HCT116 (cell line): ENCODE results near the gene CACNA1G. TPM values are rescaled to one million over a fixed set of nuclear protein-coding genes. Genes with fewer than 3 reads are reported as not detected.

Source experiments
- ATAC-seq: fragments of 200-7000 bp; cut with Tn5 transposase; 2 replicates; pipeline ENCODE4 v1.9.1; 2020; ENCODE audit warnings: mild to moderate bottlenecking, moderate library complexity
- BruUV-seq: library from RNA; stranded (reverse); fragments of 400-500 nt; replicated peaks from 2 replicates; lab custom pipeline; 2021; lab: Mats Ljungman, UMichigan
- CTCF ChIA-PET: fragments of 300-600 bp; sonication (Branson Sonifier 250); formaldehyde crosslinking; loops from one replicate; lab custom pipeline; 2021; ENCODE audit warnings: antibody characterized with exemption; lab: Charles Lee
- POLR2A ChIA-PET: fragments of 300-600, 350-600 bp; sonication (Branson Sonifier 250); formaldehyde crosslinking; loops from one replicate; lab custom pipeline; 2021; ENCODE audit warnings: antibody characterized with exemption; lab: Charles Lee
- RAD21 ChIA-PET, 2 experiments: fragments of 300-600 bp; sonication (Branson Sonifier 250); formaldehyde crosslinking; loops; one replicate each; lab custom pipeline; 2023; ENCODE audit warnings: low total read pairs in 2 of 2; ENCODE audit not compliant: uncharacterized antibody in 2 of 2, unreplicated experiment in 2 of 2, low non-redundant PET in 1 of 2; lab: Charles Lee
- DNase-seq: peaks from one replicate; pipeline ENCODE4 v3.0.0-alpha.2; 2010; ENCODE audit warnings: low read depth, low spot score
- H2AFZ ChIP-seq: fragments of 200-600 bp; shearing (Covaris generic), sonication (generic); 2 replicates; pipeline ENCODE4 v1.6.1; 2017; ENCODE audit warnings: low read depth, mixed run types, mixed read lengths, antibody characterized with exemption, low read length; ENCODE audit not compliant: poor library complexity, severe bottlenecking
- H3K27ac ChIP-seq: 2 replicates; pipeline ENCODE4 v1.5.1; 2012; ENCODE audit warnings: low read depth, low read length
- H3K27me3 ChIP-seq: fragments of 200-600 bp; sonication (generic); 2 replicates; pipeline ENCODE4 v1.6.1; 2016; ENCODE audit warnings: mixed run types, low read length, mixed read lengths; ENCODE audit not compliant: insufficient read depth
- H3K36me3 ChIP-seq, 2 experiments: fragments of 200-500 bp in 1 of 2; fragments of 200-600 bp in 1 of 2; sonication (Bioruptor generic) in 1 of 2; sonication (generic) in 1 of 2; 2 replicates each; pipeline versions ENCODE4 v1.5.1 to v1.6.1; 2014 to 2016; ENCODE audit warnings: low read length in 2 of 2, inconsistent platforms in 1 of 2, mixed read lengths in 1 of 2, mixed run types in 1 of 2; ENCODE audit not compliant: insufficient read depth in 2 of 2, control insufficient read depth in 1 of 2
- H3K4me1 ChIP-seq, 2 experiments: fragments of 200-600 bp in 1 of 2; sonication (generic) in 1 of 2; 2 replicates each; pipeline versions ENCODE4 v1.5.1 to v1.6.1; 2012 to 2017; ENCODE audit warnings: low read length in 2 of 2, inconsistent platforms in 1 of 2, mild to moderate bottlenecking in 1 of 2, mixed read lengths in 1 of 2, mixed run types in 1 of 2, moderate library complexity in 1 of 2; ENCODE audit not compliant: insufficient read depth in 2 of 2, control insufficient read depth in 1 of 2
- H3K4me2 ChIP-seq: fragments of 200-600 bp; sonication (generic); 2 replicates; pipeline ENCODE4 v1.6.1; 2017; ENCODE audit warnings: mixed run types, low read length, mixed read lengths
- H3K4me3 ChIP-seq, 2 experiments: fragments of 200-600 bp in 1 of 2; sonication (generic) in 1 of 2; replicated peaks in 1 of 2; 2 replicates each; pipeline ENCODE4 v1.5.1; 2011 to 2016; ENCODE audit warnings: low read length in 2 of 2, control low read depth in 1 of 2, low read depth in 1 of 2, mild to moderate bottlenecking in 1 of 2, mixed read lengths in 1 of 2, mixed run types in 1 of 2
- H3K79me2 ChIP-seq: fragments of 200-600 bp; sonication (generic); 2 replicates; pipeline ENCODE4 v1.6.1; 2017; ENCODE audit warnings: mild to moderate bottlenecking, mixed run types, low read length, moderate library complexity, mixed read lengths; ENCODE audit not compliant: insufficient read depth
- H3K9ac ChIP-seq: fragments of 200-600 bp; sonication (generic); 2 replicates; pipeline ENCODE4 v1.6.1; 2016; ENCODE audit warnings: low read length, mixed read lengths
- H3K9me2 ChIP-seq: fragments of 200-600 bp; sonication (generic), shearing (Covaris generic); 2 replicates; pipeline ENCODE4 v1.6.1; 2017; ENCODE audit warnings: mixed run types, mild to moderate bottlenecking, moderate library complexity; ENCODE audit not compliant: insufficient read depth
- H3K9me3 ChIP-seq, 2 experiments: fragments of 200-500 bp in 1 of 2; fragments of 200-600 bp in 1 of 2; sonication (Bioruptor generic) in 1 of 2; sonication (generic) in 1 of 2; 2 replicates each; pipeline ENCODE4 v1.6.1; 2014 to 2017; ENCODE audit warnings: low read length in 2 of 2, mixed read lengths in 2 of 2, inconsistent platforms in 1 of 2, low read depth in 1 of 2, mild to moderate bottlenecking in 1 of 2, mixed run types in 1 of 2, moderate library complexity in 1 of 2; ENCODE audit not compliant: control insufficient read depth in 1 of 2, insufficient read depth in 1 of 2
- H4K20me1 ChIP-seq: fragments of 200-600 bp; sonication (generic), shearing (Covaris generic); 2 replicates; pipeline ENCODE4 v1.6.1; 2017; ENCODE audit warnings: mixed run types, mild to moderate bottlenecking, moderate library complexity; ENCODE audit not compliant: insufficient read depth
- CBX3 ChIP-seq: IDR thresholded peaks from 2 replicates; pipeline ENCODE4 v1.6.1; 2012; ENCODE audit warnings: low read depth
- CEBPB ChIP-seq: IDR thresholded peaks from 2 replicates; pipeline ENCODE4 v1.6.1; 2012; ENCODE audit warnings: low read depth
- CTCF ChIP-seq, 3 experiments: fragments of 200-600 bp in 1 of 3; sonication (generic) in 1 of 3; IDR thresholded peaks in 2 of 3; conservative IDR thresholded peaks in 1 of 3; 2 replicates each; pipeline ENCODE4 v1.5.1; 2012 to 2017; ENCODE audit warnings: low read depth in 2 of 3, low read length in 2 of 3, antibody characterized with exemption in 1 of 3, borderline replicate concordance in 1 of 3, control low read depth in 1 of 3, mild to moderate bottlenecking in 1 of 3, mixed read lengths in 1 of 3, mixed run types in 1 of 3, moderate library complexity in 1 of 3; ENCODE audit not compliant: insufficient read depth in 1 of 3
- EGR1 ChIP-seq: IDR thresholded peaks from 2 replicates; pipeline ENCODE4 v1.6.1; 2012; ENCODE audit warnings: low read depth
- EZH2 ChIP-seq: fragments of 200-600 bp; sonication (generic); IDR thresholded peaks from 2 replicates; pipeline ENCODE4 v1.6.1; 2017; ENCODE audit warnings: antibody characterized with exemption, mixed run types
- FOSL1 ChIP-seq: IDR thresholded peaks from 2 replicates; pipeline ENCODE4 v1.6.1; 2012; ENCODE audit warnings: low read depth
- MAX ChIP-seq: IDR thresholded peaks from 2 replicates; pipeline ENCODE4 v1.6.1; 2012
- SIN3A ChIP-seq: IDR thresholded peaks from 2 replicates; pipeline ENCODE4 v1.6.1; 2012; ENCODE audit warnings: low read depth
- SP1 ChIP-seq: IDR thresholded peaks from 2 replicates; pipeline ENCODE4 v1.6.1; 2012; ENCODE audit warnings: low read depth
- YY1 ChIP-seq: IDR thresholded peaks from 2 replicates; pipeline ENCODE4 v1.6.1; 2011; ENCODE audit warnings: low read length, low read depth, moderate library complexity, mild to moderate bottlenecking; ENCODE audit not compliant: insufficient replicate concordance; ENCODE audit errors: extremely low read depth
- ZNF274 ChIP-seq: fragments of 200-500 bp; sonication (Bioruptor generic); IDR thresholded peaks from 2 replicates; pipeline ENCODE4 v1.6.1; 2014; ENCODE audit warnings: mild to moderate bottlenecking, low read depth, low read length, inconsistent platforms
- intact Hi-C: fragments of 100-400 bp; cut with micrococcal nuclease; formaldehyde crosslinking; loops from 2 replicates; pipeline ENCODE4 v1.10.0; 2022
- total RNA-seq: library from RNA; stranded (reverse); gene quantifications from one replicate; pipeline ENCODE4 v1.2.1, GENCODE V29; 2021; ENCODE audit not compliant: unreplicated experiment
- TF ChIP-seq, protein P1 (sequence below): IDR thresholded peaks from 2 replicates; pipeline ENCODE4 v1.6.1; 2011; ENCODE audit warnings: mild to moderate bottlenecking, low read length, moderate library complexity; ENCODE audit not compliant: insufficient replicate concordance; ENCODE audit errors: extremely low read depth

Gene CACNA1G
- total RNA-seq, 1 experiment from 2014 or later, result 3.4 TPM

DNA sequence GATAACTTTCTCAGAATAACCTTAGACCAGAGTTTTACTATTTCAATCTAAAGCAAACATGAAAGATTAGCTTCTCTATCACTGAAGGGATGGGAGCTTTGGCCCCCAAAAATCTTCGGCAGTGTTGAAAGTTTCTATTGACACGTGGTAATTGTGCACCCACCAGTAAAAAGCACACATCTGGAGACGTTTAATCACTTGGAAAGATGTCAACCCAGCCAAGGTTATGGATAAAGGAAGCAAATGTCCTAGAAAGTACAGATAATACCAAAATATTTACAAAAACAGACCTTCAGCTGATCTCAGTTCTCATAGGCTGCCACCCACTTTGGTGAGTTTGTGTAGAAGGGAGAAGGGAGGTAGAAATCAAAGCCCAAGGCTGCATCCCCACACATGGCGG, 47.0 kb upstream of the CACNA1G start:
- no peak for TF ChIP-seq MAX
- no peak for TF ChIP-seq ZNF274
- no peak for TF ChIP-seq YY1
- TF ChIP-seq, all 23 proteins: peak for 0
- no peak overlapping the region for H3K4me2 ChIP-seq
- H3K9me3 ChIP-seq, result no peaks in the 10 kb centered on the region
- no peak overlapping the region for H2AFZ ChIP-seq
- H3K27ac ChIP-seq, result no peak overlapping the region
- no peaks in the 10 kb centered on the region for H3K9me2 ChIP-seq
- intact Hi-C loops, result no loop called here
- ChIA-PET POLR2A (no interaction called here), RAD21 (interaction anchor here in 1 of 2 experiments (0.6 kb wide), 1 partner anchor 31 kb away, joined by 3 read pairs; no protein-coding TSS in a partner anchor), CTCF (interaction anchor here (0.9 kb wide), 1 partner anchor 11 kb away, joined by 3 read pairs; no protein-coding TSS in a partner anchor)
- H3K36me3 ChIP-seq, result no peaks in the 10 kb centered on the region
- H3K27me3 ChIP-seq, result no peaks in the 10 kb centered on the region
- no peak for ATAC-seq
- H3K4me1 ChIP-seq, result peaks cover 0 to 17% of the 10 kb centered on the region in 2 experiments; a peak in 2 of 4 replicates
- DNase-seq, result no peak
- H4K20me1 ChIP-seq, result no peaks in the 10 kb centered on the region
- H3K4me3 ChIP-seq, result no peak overlapping the region
- H3K9ac ChIP-seq, result no peak overlapping the region
- no peaks in the 10 kb centered on the region for H3K79me2 ChIP-seq
- no TSS peak for BruUV-seq

GRCh38 chr17:50514388-50514787, 46.1 kb upstream of the CACNA1G start:
- BruUV-seq, result no TSS peak
- TF ChIP-seq CBX3, result no peak
- TF ChIP-seq CTCF (IDR thresholded peaks at IDR 0.05 in 2 of 3, conservative IDR thresholded peaks at IDR 0.05 in 1 of 3; ENCODE audit: borderline replicate concordance in 1 of 3, insufficient read depth in 1 of 3, low read depth in 2 of 3, low read length in 2 of 3), result no peak
- TF ChIP-seq CEBPB, result no peak
- no peak for TF ChIP-seq SP1
- TF ChIP-seq MAX, result no peak
- TF ChIP-seq EGR1, result no peak
- no peak for TF ChIP-seq ZNF274
- no peak for TF ChIP-seq SIN3A
- TF ChIP-seq, protein P1, sequence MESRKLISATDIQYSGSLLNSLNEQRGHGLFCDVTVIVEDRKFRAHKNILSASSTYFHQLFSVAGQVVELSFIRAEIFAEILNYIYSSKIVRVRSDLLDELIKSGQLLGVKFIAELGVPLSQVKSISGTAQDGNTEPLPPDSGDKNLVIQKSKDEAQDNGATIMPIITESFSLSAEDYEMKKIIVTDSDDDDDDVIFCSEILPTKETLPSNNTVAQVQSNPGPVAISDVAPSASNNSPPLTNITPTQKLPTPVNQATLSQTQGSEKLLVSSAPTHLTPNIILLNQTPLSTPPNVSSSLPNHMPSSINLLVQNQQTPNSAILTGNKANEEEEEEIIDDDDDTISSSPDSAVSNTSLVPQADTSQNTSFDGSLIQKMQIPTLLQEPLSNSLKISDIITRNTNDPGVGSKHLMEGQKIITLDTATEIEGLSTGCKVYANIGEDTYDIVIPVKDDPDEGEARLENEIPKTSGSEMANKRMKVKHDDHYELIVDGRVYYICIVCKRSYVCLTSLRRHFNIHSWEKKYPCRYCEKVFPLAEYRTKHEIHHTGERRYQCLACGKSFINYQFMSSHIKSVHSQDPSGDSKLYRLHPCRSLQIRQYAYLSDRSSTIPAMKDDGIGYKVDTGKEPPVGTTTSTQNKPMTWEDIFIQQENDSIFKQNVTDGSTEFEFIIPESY, result no peak
- TF ChIP-seq FOSL1, result no peak
- TF ChIP-seq EZH2, result no peak
- no peaks in the 10 kb centered on the region for H3K9me3 ChIP-seq
- RAD21 ChIA-PET, result no interaction called here
- no peak overlapping the region for H2AFZ ChIP-seq
- no peaks in the 10 kb centered on the region for H3K27me3 ChIP-seq
- DNase-seq, result no peak
- H3K79me2 ChIP-seq, result no peaks in the 10 kb centered on the region
- intact Hi-C loops, result no loop called here
- H3K9ac ChIP-seq, result no peak overlapping the region
- no peaks in the 10 kb centered on the region for H3K36me3 ChIP-seq
- H3K4me2 ChIP-seq, result no peak overlapping the region
- no peak overlapping the region for H3K27ac ChIP-seq
- H3K4me1 ChIP-seq, result peaks cover 0 to 17% of the 10 kb centered on the region in 2 experiments; a peak in 2 of 4 replicates
- ATAC-seq, result no peak
- H3K4me3 ChIP-seq, result no peak overlapping the region
- H3K9me2 ChIP-seq, result no peaks in the 10 kb centered on the region
- CTCF ChIA-PET, result no interaction called here
- H4K20me1 ChIP-seq, result no peaks in the 10 kb centered on the region
- POLR2A ChIA-PET, result interaction anchor here (0.9 kb wide), 1 partner anchor 14 kb away, joined by 3 read pairs; no protein-coding TSS in a partner anchor
